ENCODE results near the gene MAVS. TPM values are rescaled to one million over a fixed set of nuclear protein-coding genes. Genes with fewer than 3 reads are reported as not detected.

The MAVS gene
- total RNA-seq, 4 donors from 2014 or later: 14.9 to 31.3 (median 17.2) TPM

GRCh38 chr20:3848565-3848964, 1.9 kb downstream of the MAVS start:
- DNase-seq: no peak
- TF ChIP-seq POLR2A (IDR thresholded peaks at IDR 0.05): no peak
- TF ChIP-seq, protein P1, sequence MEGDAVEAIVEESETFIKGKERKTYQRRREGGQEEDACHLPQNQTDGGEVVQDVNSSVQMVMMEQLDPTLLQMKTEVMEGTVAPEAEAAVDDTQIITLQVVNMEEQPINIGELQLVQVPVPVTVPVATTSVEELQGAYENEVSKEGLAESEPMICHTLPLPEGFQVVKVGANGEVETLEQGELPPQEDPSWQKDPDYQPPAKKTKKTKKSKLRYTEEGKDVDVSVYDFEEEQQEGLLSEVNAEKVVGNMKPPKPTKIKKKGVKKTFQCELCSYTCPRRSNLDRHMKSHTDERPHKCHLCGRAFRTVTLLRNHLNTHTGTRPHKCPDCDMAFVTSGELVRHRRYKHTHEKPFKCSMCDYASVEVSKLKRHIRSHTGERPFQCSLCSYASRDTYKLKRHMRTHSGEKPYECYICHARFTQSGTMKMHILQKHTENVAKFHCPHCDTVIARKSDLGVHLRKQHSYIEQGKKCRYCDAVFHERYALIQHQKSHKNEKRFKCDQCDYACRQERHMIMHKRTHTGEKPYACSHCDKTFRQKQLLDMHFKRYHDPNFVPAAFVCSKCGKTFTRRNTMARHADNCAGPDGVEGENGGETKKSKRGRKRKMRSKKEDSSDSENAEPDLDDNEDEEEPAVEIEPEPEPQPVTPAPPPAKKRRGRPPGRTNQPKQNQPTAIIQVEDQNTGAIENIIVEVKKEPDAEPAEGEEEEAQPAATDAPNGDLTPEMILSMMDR (IDR thresholded peaks at IDR 0.05): no peak
- H3K27me3 ChIP-seq: no peaks in the 10 kb centered on the region
- H3K27ac ChIP-seq: peak overlapping the region in 2 of 4 donors; percentile 13 to 36
- H3K4me3 ChIP-seq: no peak overlapping the region
- intact Hi-C loops (cut with DNase I): no loop called here
- 83 to 87% methylated on average over 1 of the region's 1 CpG for WGBS, 2 donors
- no peaks in the 10 kb centered on the region for H3K9me3 ChIP-seq
- peaks cover 12 to 39% (median 15%) of the 10 kb centered on the region in 3 donors for H3K4me1 ChIP-seq
- no peaks in the 10 kb centered on the region for H3K36me3 ChIP-seq

DNA sequence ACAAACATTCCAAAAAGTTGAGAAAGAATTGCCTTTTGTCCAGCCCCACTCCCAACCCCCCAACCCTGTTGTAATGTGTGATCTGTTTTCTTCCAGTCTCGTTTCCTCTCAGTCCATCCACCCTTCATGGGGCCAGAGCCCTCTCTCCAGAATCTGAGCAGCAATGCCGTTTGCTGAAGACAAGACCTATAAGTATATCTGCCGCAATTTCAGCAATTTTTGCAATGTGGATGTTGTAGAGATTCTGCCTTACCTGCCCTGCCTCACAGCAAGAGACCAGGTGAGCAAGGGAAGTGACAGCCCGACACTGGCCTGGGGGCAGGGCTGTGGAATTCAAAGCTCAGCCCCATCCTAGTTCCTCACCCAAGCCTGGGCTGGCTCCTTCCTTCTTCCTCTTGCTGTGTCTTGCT, 7.8 kb downstream of the MAVS start:
- 47 to 66% methylated on average over 4 of the region's 4 CpGs for WGBS, 2 donors
- H3K4me1 ChIP-seq: peaks cover 0 to 24% (median 0%) of the 10 kb centered on the region in 3 donors
- no peak for DNase-seq
- intact Hi-C loops (cut with DNase I): no loop called here
- no peak for TF ChIP-seq POLR2A (IDR thresholded peaks at IDR 0.05)
- TF ChIP-seq, protein P1 (IDR thresholded peaks at IDR 0.05): no peak
- peaks cover 17 to 54% (median 28%) of the 10 kb centered on the region in 3 donors for H3K36me3 ChIP-seq
- no peaks in the 10 kb centered on the region for H3K9me3 ChIP-seq
- H3K4me3 ChIP-seq: no peak overlapping the region
- peak overlapping the region in 1 of 4 donors; percentile 5 for H3K27ac ChIP-seq
- H3K27me3 ChIP-seq: no peaks in the 10 kb centered on the region

DNA sequence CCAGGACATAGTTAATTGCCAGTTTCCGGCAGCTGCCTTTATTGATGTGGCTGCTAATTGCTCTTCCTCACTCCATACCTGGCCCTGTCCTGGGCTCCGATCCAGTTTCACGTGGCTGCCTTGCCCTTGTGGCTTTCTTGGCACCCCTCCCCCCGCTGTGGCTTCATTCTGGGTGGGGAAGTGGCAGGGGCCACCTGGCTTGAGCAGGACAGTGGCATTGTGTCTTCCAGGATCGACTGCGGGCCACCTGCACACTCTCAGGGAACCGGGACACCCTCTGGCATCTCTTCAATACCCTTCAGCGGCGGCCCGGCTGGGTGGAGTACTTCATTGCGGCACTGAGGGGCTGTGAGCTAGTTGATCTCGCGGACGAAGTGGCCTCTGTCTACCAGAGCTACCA, 10.8 kb downstream of the MAVS start:
- Histone ChIP-seq H3K4me3 (no peak overlapping the region), H3K4me1 (peaks cover 0 to 20% (median 0%) of the 10 kb centered on the region in 3 donors), H3K9me3 (no peaks in the 10 kb centered on the region), H3K36me3 (peaks cover 31 to 83% (median 49%) of the 10 kb centered on the region in 3 donors), H3K27ac (no peak overlapping the region), H3K27me3 (no peaks in the 10 kb centered on the region)
- TF ChIP-seq, protein P1 (IDR thresholded peaks at IDR 0.05): no peak
- TF ChIP-seq POLR2A (IDR thresholded peaks at IDR 0.05): no peak
- intact Hi-C loops (cut with DNase I): no loop called here
- no peak for DNase-seq
- WGBS, 2 donors: 82 to 89% methylated on average over 9 to 12 of the region's 14 CpGs

GRCh38 chr20:3858689-3859088, 12.1 kb downstream of the MAVS start:
- WGBS, 2 donors: 93 to 97% methylated on average over 6 of the region's 6 CpGs
- Histone ChIP-seq H3K4me3 (no peak overlapping the region), H3K4me1 (peaks cover 0 to 20% (median 0%) of the 10 kb centered on the region in 3 donors), H3K9me3 (no peaks in the 10 kb centered on the region), H3K27ac (no peak overlapping the region), H3K36me3 (peaks cover 41 to 96% (median 61%) of the 10 kb centered on the region in 3 donors), H3K27me3 (no peaks in the 10 kb centered on the region)
- DNase-seq: no peak
- TF ChIP-seq, protein P1 (IDR thresholded peaks at IDR 0.05): no peak
- TF ChIP-seq POLR2A (IDR thresholded peaks at IDR 0.05): no peak
- intact Hi-C loops (cut with DNase I): no loop called here

GRCh38 chr20:3861191-3861590, 14.6 kb downstream of the MAVS start:
- intact Hi-C loops (cut with DNase I): no loop called here
- TF ChIP-seq, protein P1 (IDR thresholded peaks at IDR 0.05): no peak
- TF ChIP-seq POLR2A (IDR thresholded peaks at IDR 0.05): no peak

More at GRCh38 chr20:3861191-3861590, 14.6 kb downstream of the MAVS start:
- H3K27ac ChIP-seq: no peak overlapping the region
- H3K4me1 ChIP-seq: no peaks in the 10 kb centered on the region
- WGBS, 2 donors: 89 to 100% methylated on average over 3 to 7 of the region's 7 CpGs
- no peaks in the 10 kb centered on the region for H3K27me3 ChIP-seq
- H3K36me3 ChIP-seq: peaks cover 63 to 100% (median 86%) of the 10 kb centered on the region in 3 donors
- DNase-seq: no peak
- no peak overlapping the region for H3K4me3 ChIP-seq
- H3K9me3 ChIP-seq: no peaks in the 10 kb centered on the region

Data from esophagus squamous epithelium (tissue), 5 donors.